GM23248 (cell line): Measurements from ENCODE around the gene ATP5F1E.

Source experiments
- EZH2 ChIP-seq: fragments of 200-600 bp; sonication (generic); IDR thresholded peaks from 2 replicates; pipeline ENCODE4 v1.6.1; 2018; ENCODE audit warnings: antibody characterized with exemption, mild to moderate bottlenecking; ENCODE audit not compliant: insufficient read depth, poor library complexity, severe bottlenecking
- EZH2phosphoT487 ChIP-seq: fragments of 200-600 bp; sonication (generic); IDR thresholded peaks from 2 replicates; pipeline ENCODE4 v1.6.1; 2018; ENCODE audit warnings: antibody characterized with exemption, moderate library complexity, mild to moderate bottlenecking, low read depth; ENCODE audit not compliant: insufficient read depth

GRCh38 chr20:58986968-58987517, 45.1 kb downstream of the ATP5F1E start:
- TF ChIP-seq EZH2 = no peak
- no peak for TF ChIP-seq EZH2phosphoT487
